Epidermal melanocyte (primary cell): ENCODE data around the gene ANK2.

Experiments
- DNase-seq: peaks from one replicate; pipeline ENCODE4 v3.0.0; 2011; ENCODE audit warnings: low spot score; ENCODE audit not compliant: insufficient read length

Gene ANK2

DNA sequence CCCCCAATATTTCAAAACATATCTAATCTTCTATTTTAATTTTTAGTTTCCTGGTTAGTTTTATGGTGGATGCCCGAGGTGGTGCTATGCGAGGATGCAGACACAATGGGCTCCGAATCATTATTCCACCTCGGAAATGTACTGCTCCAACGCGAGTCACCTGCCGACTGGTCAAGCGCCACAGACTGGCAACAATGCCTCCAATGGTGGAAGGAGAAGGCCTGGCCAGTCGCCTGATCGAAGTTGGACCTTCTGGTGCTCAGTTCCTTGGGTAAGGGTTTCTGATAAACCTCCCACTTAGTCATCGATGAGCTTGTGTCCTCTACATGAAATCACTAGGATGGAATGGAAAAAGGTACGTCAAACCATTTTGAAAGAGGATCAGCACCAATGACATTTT is 280.7 kb downstream of the ANK2 start:
- DNase-seq: no peak

DNA sequence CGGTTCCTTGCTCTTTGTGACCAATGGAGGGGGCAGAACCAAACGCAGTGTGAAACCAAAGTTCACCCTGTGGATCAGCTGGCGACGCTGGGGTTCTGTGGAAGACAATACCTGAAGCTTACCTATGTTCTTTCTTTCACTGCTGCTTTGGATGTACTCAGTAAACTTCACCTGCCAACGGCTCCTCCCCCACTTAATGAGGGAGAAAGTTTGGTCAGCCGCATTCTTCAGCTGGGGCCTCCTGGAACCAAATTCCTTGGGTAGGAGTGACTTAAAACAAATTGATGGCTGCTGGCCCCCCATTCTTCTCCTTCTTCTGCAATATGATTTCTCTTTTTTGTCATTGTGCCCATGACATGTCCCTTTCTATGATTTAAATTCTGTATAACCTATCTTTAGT is 282.4 kb downstream of the ANK2 start:
- DNase-seq: no peak

- DNase-seq: no peak
Measured at GRCh38 chr4:113332701-113333100, 283.2 kb downstream of the ANK2 start.

DNA sequence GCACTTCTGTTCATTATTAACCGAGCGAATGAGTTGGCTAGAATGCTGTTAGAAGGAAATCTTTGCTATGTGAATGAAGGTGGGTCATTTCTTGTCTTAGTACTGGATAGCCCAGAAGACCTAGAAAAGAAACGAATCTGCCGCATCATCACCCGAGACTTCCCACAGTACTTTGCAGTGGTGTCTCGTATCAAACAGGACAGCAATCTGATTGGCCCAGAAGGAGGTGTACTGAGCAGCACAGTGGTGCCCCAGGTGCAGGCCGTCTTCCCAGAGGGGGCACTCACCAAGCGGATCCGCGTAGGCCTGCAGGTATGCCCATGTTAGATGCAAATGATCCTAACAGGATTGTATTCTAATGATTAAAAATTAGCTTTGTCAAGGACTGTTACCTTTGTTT is 286.3 kb downstream of the ANK2 start:
- no peak for DNase-seq

- no peak for DNase-seq
Measured at GRCh38 chr4:113336556-113336955, 287.1 kb downstream of the ANK2 start.

GRCh38 chr4:113339430-113339813 is 290.0 kb downstream of the ANK2 start:
- no peak for DNase-seq

- DNase-seq: no peak
Measured at GRCh38 chr4:113344100-113344499, 294.6 kb downstream of the ANK2 start.

DNA sequence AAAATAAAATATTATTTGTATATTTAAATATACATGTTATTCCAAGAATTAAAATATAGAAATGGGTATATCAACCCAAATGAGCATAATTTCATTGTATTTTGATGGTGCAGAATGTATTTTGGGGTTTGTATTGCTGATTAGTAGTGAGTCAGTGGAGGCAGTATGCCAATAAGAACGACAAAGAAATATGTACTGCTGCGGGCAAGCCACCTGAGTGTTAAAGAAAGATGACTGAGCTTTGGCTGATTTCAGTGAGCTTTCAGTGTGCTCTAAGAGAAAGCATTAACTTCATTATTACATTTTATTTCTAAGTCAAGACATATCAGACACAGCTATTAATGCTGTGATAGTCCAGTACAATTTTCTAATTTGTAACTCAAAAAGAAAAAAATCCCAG is 297.8 kb downstream of the ANK2 start:
- DNase-seq: no peak

GRCh38 chr4:113349430-113349829 is 300.0 kb downstream of the ANK2 start:
- DNase-seq: no peak

GRCh38 chr4:113350576-113350975 is 301.1 kb downstream of the ANK2 start:
- no peak for DNase-seq

- DNase-seq: no peak
Measured at GRCh38 chr4:113355550-113356371, 306.3 kb downstream of the ANK2 start.

DNA sequence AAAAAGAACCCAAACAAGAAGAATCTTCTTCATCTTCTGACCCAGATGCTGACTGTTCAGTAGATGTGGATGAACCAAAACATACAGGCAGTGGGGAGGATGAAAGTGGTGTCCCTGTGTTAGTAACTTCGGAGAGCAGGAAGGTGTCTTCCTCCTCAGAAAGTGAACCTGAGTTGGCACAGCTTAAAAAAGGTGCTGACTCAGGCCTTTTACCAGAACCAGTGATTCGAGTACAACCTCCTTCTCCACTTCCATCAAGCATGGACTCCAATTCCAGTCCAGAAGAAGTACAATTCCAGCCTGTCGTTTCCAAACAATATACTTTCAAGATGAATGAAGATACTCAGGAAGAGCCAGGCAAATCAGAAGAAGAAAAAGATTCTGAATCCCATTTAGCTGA is 307.0 kb downstream of the ANK2 start:
- DNase-seq: no peak

DNA sequence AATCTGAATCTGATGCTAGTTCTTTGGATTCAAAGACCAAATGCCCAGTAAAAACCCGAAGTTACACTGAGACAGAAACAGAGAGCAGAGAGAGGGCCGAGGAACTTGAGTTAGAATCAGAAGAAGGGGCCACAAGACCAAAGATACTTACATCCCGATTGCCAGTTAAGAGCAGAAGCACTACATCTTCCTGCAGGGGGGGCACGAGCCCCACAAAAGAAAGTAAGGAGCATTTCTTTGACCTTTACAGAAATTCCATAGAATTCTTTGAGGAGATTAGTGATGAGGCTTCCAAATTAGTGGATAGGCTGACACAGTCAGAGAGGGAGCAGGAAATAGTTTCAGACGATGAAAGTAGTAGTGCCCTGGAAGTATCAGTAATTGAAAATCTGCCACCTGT is 309.3 kb downstream of the ANK2 start:
- DNase-seq: no peak

GRCh38 chr4:113365377-113365776 is 315.9 kb downstream of the ANK2 start:
- no peak for DNase-seq

DNA sequence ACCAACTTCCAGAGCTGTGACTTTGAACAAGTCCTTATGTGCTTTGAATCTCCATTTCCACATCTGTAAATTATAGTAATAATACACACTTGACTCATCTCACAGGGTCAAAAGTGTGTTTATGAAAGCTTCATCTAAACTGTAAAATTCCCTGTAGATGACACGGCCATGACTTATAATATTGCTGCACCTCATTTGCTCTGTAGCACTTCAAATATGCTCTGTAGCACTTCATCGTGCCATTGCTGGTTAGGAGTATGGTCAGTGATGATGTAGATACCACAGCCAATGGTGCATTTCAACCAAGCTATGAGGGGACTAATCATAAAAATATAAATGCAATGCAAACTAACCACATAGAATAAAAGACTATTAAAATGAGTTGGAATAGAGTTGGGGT is 318.6 kb downstream of the ANK2 start:
- DNase-seq: no peak

DNA sequence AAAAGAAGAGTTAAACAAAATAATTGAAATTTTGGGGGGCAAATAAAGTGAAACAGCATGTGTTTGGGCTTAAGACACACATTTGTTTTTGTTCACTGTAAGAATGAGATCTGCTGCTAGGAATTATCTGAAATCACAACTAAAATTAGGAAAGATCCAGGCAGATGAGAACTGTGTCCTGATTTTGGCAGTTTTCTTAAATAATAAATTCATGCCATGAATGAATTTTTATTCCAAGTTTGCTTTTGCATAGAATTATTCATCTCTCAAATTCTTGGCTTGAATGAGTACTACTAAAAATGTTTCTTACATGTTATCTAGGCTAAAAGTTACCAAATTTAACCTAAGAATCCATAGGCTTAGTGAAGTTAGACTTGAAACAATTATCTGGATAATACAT is 321.7 kb downstream of the ANK2 start:
- no peak for DNase-seq

GRCh38 chr4:113375964-113376666 is 326.7 kb downstream of the ANK2 start:
- DNase-seq: no peak

DNA sequence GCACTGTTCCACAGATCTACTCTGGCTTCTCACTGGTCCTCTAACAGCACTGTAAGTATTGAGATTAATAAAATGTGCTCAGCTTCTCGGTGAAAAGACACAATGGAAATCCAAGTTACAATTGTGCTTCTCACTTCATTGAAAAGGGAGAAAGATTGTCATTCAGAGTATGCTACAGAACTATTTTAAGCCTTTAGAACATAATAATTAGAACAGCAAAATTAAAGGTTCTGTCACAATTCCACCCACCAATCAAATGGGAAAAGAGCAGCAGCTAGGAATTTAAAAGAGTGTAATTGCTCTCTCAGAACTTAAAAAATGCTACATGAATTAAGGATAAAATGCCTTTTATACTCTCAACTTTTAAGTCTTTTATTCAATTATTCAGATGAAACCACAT is 329.4 kb downstream of the ANK2 start:
- no peak for DNase-seq

GRCh38 chr4:113382704-113383103 is 333.3 kb downstream of the ANK2 start:
- DNase-seq: no peak

- peak; percentile 21 for DNase-seq
Measured at GRCh38 chr4:113383111-113383785, 333.8 kb downstream of the ANK2 start.

- DNase-seq: no peak
Measured at GRCh38 chr4:113384600-113384999, 335.1 kb downstream of the ANK2 start.

DNA sequence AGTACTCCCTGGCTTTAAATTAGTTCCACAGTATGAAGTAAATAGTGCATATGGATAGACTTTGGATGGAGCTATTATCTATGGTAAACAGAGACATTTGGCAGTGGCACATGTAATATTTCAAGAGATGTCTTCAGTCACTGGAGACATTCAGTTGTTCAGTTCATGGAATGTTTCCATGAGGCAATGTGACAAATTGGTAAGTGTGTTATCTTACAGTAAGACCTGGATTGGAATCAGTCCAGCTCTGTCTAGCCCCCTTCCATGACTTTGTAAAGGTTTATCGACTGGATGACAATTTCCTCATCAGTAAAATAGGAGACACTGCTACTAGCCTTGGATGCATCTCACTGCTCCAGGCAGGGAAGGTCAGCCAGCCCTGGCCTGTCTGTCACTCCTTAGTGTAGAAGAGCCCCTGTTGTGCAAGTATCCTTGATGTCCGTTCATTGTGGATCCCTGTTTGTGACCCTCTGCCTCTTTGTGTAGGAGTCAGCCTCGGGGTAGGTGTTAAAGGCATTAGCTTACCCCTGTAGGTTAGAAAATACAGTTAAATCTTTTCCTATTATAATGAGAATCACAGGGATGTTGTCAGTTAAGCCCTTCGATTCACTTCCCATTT is 335.9 kb downstream of the ANK2 start:
- no peak for DNase-seq
